ENCODE data around the gene TWNK. TPM values are rescaled to one million over a fixed set of nuclear protein-coding genes. Genes with fewer than 3 reads are reported as not detected.

TWNK gene
- total and polyA plus RNA-seq, 10 donors, result 5.6 to 9.9 (median 8.2) TPM

DNA sequence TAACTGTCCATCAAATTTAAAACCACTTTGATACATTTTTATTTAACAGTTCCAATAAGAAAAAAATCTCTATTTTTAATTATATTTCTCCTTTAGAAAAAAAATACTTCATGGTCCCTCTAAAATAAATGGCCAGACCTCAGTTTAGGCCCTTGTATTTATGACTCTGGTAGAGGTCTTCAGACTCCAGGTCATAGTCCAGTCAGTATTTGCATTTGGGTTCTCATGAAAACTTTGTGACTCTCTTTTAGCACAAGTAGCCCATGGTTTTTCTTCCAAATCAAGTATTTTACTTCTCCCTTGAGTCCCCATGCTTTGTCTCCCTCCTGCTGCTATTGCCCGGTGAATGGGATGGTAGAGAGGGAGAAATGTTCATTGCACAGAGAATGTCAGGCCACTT, 23.5 kb upstream of the TWNK start:
- H3K36me3 ChIP-seq, result peaks cover 3 to 84% (median 48%) of the 10 kb centered on the region in 6 donors
- intact Hi-C loops (cut with DNase I; ENCODE audit: low total_unique reads), result no loop called here
- 95 to 100% (median 97%) methylated on average over 1 of the region's 1 CpG for WGBS, 5 donors
- peaks cover 0 to 5% (median 0%) of the 10 kb centered on the region in 7 donors for H3K27me3 ChIP-seq (replicated peaks in 1 of 7)
- no peak overlapping the region for H3K27ac ChIP-seq
- H3K9me3 ChIP-seq, result no peaks in the 10 kb centered on the region
- TF ChIP-seq POLR2A (IDR thresholded peaks at IDR 0.05), result no peak
- TF ChIP-seq POLR2AphosphoS5 (IDR thresholded peaks at IDR 0.05), result no peak
- TF ChIP-seq, protein P1, sequence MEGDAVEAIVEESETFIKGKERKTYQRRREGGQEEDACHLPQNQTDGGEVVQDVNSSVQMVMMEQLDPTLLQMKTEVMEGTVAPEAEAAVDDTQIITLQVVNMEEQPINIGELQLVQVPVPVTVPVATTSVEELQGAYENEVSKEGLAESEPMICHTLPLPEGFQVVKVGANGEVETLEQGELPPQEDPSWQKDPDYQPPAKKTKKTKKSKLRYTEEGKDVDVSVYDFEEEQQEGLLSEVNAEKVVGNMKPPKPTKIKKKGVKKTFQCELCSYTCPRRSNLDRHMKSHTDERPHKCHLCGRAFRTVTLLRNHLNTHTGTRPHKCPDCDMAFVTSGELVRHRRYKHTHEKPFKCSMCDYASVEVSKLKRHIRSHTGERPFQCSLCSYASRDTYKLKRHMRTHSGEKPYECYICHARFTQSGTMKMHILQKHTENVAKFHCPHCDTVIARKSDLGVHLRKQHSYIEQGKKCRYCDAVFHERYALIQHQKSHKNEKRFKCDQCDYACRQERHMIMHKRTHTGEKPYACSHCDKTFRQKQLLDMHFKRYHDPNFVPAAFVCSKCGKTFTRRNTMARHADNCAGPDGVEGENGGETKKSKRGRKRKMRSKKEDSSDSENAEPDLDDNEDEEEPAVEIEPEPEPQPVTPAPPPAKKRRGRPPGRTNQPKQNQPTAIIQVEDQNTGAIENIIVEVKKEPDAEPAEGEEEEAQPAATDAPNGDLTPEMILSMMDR (IDR thresholded peaks at IDR 0.05 in 8 of 11, conservative IDR thresholded peaks at IDR 0.05 in 3 of 11), result no peak
- no peak overlapping the region for H3K4me3 ChIP-seq
- peaks cover 2 to 22% (median 6%) of the 10 kb centered on the region in 6 donors for H3K4me1 ChIP-seq
- DNase-seq, result no peak

DNA sequence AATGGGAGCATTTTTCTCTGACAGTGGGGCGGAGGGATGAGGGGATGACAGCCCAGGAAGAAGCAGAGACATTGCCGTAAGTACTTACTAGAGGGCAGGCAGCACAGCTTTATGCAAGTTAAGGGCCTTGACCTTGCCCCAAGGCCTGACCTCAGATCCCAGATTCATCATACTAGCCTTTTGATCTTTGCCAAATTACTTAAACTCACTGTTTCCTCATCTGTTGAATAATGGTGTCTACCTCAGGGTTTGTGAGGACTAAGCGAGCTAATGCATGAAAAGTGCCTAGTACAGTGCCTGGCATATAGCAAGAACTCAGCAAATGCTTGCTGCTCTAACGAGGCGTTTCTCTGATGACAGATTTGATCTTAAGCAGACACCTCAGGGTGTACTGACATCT, 21.5 kb upstream of the TWNK start:
- Histone ChIP-seq H3K27me3 (replicated peaks in 1 of 7) (peaks cover 0 to 16% (median 0%) of the 10 kb centered on the region in 7 donors), H3K9me3 (no peaks in the 10 kb centered on the region), H3K4me1 (peaks cover 6 to 33% (median 16%) of the 10 kb centered on the region in 6 donors), H3K4me3 (no peak overlapping the region), H3K36me3 (peaks cover 0 to 64% (median 32%) of the 10 kb centered on the region in 6 donors), H3K27ac (peak overlapping the region in 2 of 8 donors; percentile 7 to 13)
- WGBS, 5 donors, result 68 to 77% (median 73%) methylated on average over 5 of the region's 5 CpGs
- no peak for DNase-seq
- intact Hi-C loops (cut with DNase I; ENCODE audit: low total_unique reads), result no loop called here
- TF ChIP-seq POLR2AphosphoS5 (IDR thresholded peaks at IDR 0.05), result no peak
- no peak for TF ChIP-seq POLR2A (IDR thresholded peaks at IDR 0.05)
- TF ChIP-seq, protein P1 (IDR thresholded peaks at IDR 0.05 in 8 of 11, conservative IDR thresholded peaks at IDR 0.05 in 3 of 11), result no peak

DNA sequence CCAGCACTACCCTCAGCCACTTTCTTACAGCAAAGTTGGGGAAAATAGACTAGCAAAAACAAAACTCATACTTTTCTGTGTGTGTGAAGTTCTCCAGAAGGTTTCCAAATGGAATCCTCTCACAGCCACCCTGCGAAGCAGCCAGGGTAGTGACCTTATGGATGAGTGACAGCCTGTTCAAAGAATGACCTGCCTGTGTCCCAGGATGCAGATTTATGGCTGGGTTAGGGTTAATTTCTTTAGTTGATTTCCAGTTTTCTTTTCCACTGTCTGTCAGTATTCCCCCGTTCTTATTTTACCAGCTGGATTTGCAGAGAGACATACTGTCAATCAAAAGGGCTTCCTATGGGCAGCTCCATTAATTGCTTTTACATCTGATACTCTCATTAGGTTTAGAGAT, 20.5 kb upstream of the TWNK start:
- no peak for DNase-seq
- Histone ChIP-seq H3K27ac (no peak overlapping the region), H3K36me3 (peaks cover 0 to 53% (median 27%) of the 10 kb centered on the region in 6 donors), H3K4me3 (no peak overlapping the region), H3K9me3 (no peaks in the 10 kb centered on the region), H3K27me3 (replicated peaks in 1 of 7) (peaks cover 0 to 16% (median 0%) of the 10 kb centered on the region in 7 donors), H3K4me1 (peaks cover 6 to 26% (median 16%) of the 10 kb centered on the region in 6 donors)
- 77 to 91% (median 87%) methylated on average over 2 of the region's 2 CpGs for WGBS, 5 donors
- TF ChIP-seq POLR2AphosphoS5 (IDR thresholded peaks at IDR 0.05) (no peak), POLR2A (IDR thresholded peaks at IDR 0.05) (no peak)
- TF ChIP-seq, protein P1 (IDR thresholded peaks at IDR 0.05 in 8 of 11, conservative IDR thresholded peaks at IDR 0.05 in 3 of 11), result no peak
- intact Hi-C loops (cut with DNase I; ENCODE audit: low total_unique reads), result no loop called here

DNA sequence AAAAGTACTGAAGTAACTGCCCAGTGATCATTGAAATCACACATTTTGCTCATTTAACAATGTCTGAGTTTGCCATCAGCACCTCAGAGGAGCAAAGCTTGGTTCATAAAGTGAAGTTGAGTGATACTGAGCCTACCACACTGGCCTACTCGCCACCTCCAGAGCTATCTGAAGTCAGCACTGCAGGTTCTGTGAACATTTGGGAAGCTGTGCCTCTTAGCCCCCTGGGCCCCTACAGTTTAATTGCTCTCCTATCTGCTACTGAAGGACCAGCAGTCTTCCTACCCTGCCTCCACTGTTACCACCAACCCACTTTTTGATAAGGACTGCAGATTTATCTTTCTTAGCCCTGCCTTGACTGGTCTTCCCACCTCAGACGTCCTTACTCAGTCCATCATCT, 20.0 kb upstream of the TWNK start:
- intact Hi-C loops (cut with DNase I; ENCODE audit: low total_unique reads), result no loop called here
- TF ChIP-seq POLR2A (IDR thresholded peaks at IDR 0.05), result no peak
- no peak for TF ChIP-seq POLR2AphosphoS5 (IDR thresholded peaks at IDR 0.05)
- TF ChIP-seq, protein P1 (IDR thresholded peaks at IDR 0.05 in 8 of 11, conservative IDR thresholded peaks at IDR 0.05 in 3 of 11), result no peak
- peaks cover 0 to 16% (median 0%) of the 10 kb centered on the region in 7 donors for H3K27me3 ChIP-seq (replicated peaks in 1 of 7)

More for the DNA sequence above, 20.0 kb upstream of the TWNK start:
- 71 to 94% (median 89%) methylated on average over 2 of the region's 2 CpGs for WGBS, 5 donors
- Histone ChIP-seq H3K27ac (no peak overlapping the region), H3K4me1 (peaks cover 6 to 26% (median 16%) of the 10 kb centered on the region in 6 donors), H3K4me3 (no peak overlapping the region), H3K36me3 (peaks cover 0 to 49% (median 23%) of the 10 kb centered on the region in 6 donors), H3K9me3 (no peaks in the 10 kb centered on the region)
- no peak for DNase-seq
